GM23248 (cell line): ENCODE measurements around the gene TNFRSF1B. TPM values are rescaled to one million over a fixed set of nuclear protein-coding genes. Genes with fewer than 3 reads are reported as not detected.

Source experiments
- DNase-seq: peaks from one replicate; pipeline ENCODE4 v3.0.0-alpha.2; 2015
- H2AFZ ChIP-seq: fragments of 200-600 bp; sonication (generic); 2 replicates; pipeline ENCODE4 v1.6.1; 2016; ENCODE audit warnings: antibody characterized with exemption
- H3F3A ChIP-seq: fragments of 200-600 bp; sonication (generic); 2 replicates; pipeline ENCODE4 v1.6.1; 2016; ENCODE audit warnings: mild to moderate bottlenecking, antibody characterized with exemption, mixed run types; ENCODE audit not compliant: insufficient read depth
- H3K27ac ChIP-seq: fragments of 200-600 bp; sonication (generic); 2 replicates; pipeline ENCODE4 v1.5.1; 2016; ENCODE audit warnings: mild to moderate bottlenecking
- H3K27me3 ChIP-seq: fragments of 200-600 bp; sonication (generic); replicated peaks from 2 replicates; pipeline ENCODE4 v1.6.1; 2016; ENCODE audit warnings: mild to moderate bottlenecking; ENCODE audit not compliant: insufficient read depth
- H3K36me3 ChIP-seq: fragments of 200-600 bp; sonication (generic); 2 replicates; pipeline ENCODE4 v1.6.1; 2016; ENCODE audit warnings: low read depth, mild to moderate bottlenecking
- H3K4me1 ChIP-seq: fragments of 200-600 bp; sonication (generic); 2 replicates; pipeline ENCODE4 v1.6.1; 2016; ENCODE audit warnings: mild to moderate bottlenecking; ENCODE audit not compliant: insufficient read depth
- H3K4me2 ChIP-seq: fragments of 200-600 bp; sonication (generic); one replicate; pipeline ENCODE4 v1.6.1; 2016; ENCODE audit warnings: mild to moderate bottlenecking; ENCODE audit not compliant: unreplicated experiment
- H3K4me3 ChIP-seq: fragments of 200-600 bp; sonication (generic); 2 replicates; pipeline ENCODE4 v1.5.1; 2016; ENCODE audit warnings: mild to moderate bottlenecking
- H3K79me2 ChIP-seq: fragments of 200-600 bp; sonication (generic); 2 replicates; pipeline ENCODE4 v1.6.1; 2016; ENCODE audit warnings: mild to moderate bottlenecking; ENCODE audit not compliant: insufficient read depth
- H3K9ac ChIP-seq: fragments of 200-600 bp; sonication (generic); 2 replicates; pipeline ENCODE4 v1.6.1; 2016; ENCODE audit warnings: mild to moderate bottlenecking
- H3K9me2 ChIP-seq: fragments of 200-600 bp; sonication (generic); 2 replicates; pipeline ENCODE4 v1.6.1; 2016; ENCODE audit warnings: mixed run types, mild to moderate bottlenecking, moderate library complexity; ENCODE audit not compliant: insufficient read depth
- H3K9me3 ChIP-seq: fragments of 200-600 bp; sonication (generic); one replicate; pipeline ENCODE4 v1.6.1; 2017; ENCODE audit warnings: low read depth
- H4K20me1 ChIP-seq: fragments of 200-600 bp; sonication (generic); 2 replicates; pipeline ENCODE4 v1.6.0; 2016; ENCODE audit not compliant: insufficient read depth
- EZH2 ChIP-seq: fragments of 200-600 bp; sonication (generic); IDR thresholded peaks from 2 replicates; pipeline ENCODE4 v1.6.1; 2018; ENCODE audit warnings: antibody characterized with exemption, mild to moderate bottlenecking; ENCODE audit not compliant: insufficient read depth, poor library complexity, severe bottlenecking
- EZH2phosphoT487 ChIP-seq: fragments of 200-600 bp; sonication (generic); IDR thresholded peaks from 2 replicates; pipeline ENCODE4 v1.6.1; 2018; ENCODE audit warnings: antibody characterized with exemption, moderate library complexity, mild to moderate bottlenecking, low read depth; ENCODE audit not compliant: insufficient read depth
- WGBS, 2 experiments: methylation state at CpG; one replicate each; pipeline ENCODE4 v1.1.6; 2015 to 2017; ENCODE audit warnings: low lambda C conversion rate in 2 of 2, low coverage in 1 of 2; ENCODE audit errors: missing lambda C conversion rate in 2 of 2; 5-methylcytosine and 5-hydroxymethylcytosine counted together
- in situ Hi-C: fragments of 300-500 bp; cut with MboI; formaldehyde crosslinking; loops from 2 replicates; pipeline ENCODE4 v1.15.0; 2020
- polyA plus RNA-seq: library from polyadenylated mRNA; unstranded; fragments of >200 nt; fragmentation: Nextera tagmentation; extraction: Ambion mirVana; gene quantifications from 2 replicates; pipeline ENCODE4 v1.2.1, GENCODE V29; 2016
- total RNA-seq: library from RNA; depleted of rRNA; stranded (reverse); fragments of >200 nt; shearing (Covaris generic); gene quantifications from 2 replicates; pipeline ENCODE4 v1.2.3, GENCODE V29; 2014

Gene TNFRSF1B
- total and polyA plus RNA-seq, 2 experiments from 2014 or later: 1.1 to 2.9 TPM

- H3K9me3 ChIP-seq: no peaks in the 10 kb centered on the region
- in situ Hi-C loops: no loop called here
- H2AFZ ChIP-seq: no peak overlapping the region
- H3K27me3 ChIP-seq: no peaks in the 10 kb centered on the region
- TF ChIP-seq EZH2phosphoT487 (no peak), EZH2 (no peak)
- DNase-seq: no peak
- no peak overlapping the region for H3K27ac ChIP-seq
- no peak overlapping the region for H3K4me3 ChIP-seq
- H3F3A ChIP-seq: no peaks in the 10 kb centered on the region
- H3K36me3 ChIP-seq: no peaks in the 10 kb centered on the region
- WGBS, 2 experiments: 83 to 86% methylated on average over 7 of the region's 7 CpGs
- no peak overlapping the region for H3K4me2 ChIP-seq
- no peaks in the 10 kb centered on the region for H3K4me1 ChIP-seq
- no peaks in the 10 kb centered on the region for H3K9me2 ChIP-seq
- H3K79me2 ChIP-seq: no peaks in the 10 kb centered on the region
- no peaks in the 10 kb centered on the region for H4K20me1 ChIP-seq
- no peak overlapping the region for H3K9ac ChIP-seq
These were observed 38.2 kb downstream of the TNFRSF1B start for GRCh38 chr1:12204754-12205658.

- H3K9me3 ChIP-seq: no peaks in the 10 kb centered on the region
- no peaks in the 10 kb centered on the region for H3F3A ChIP-seq
- no peak overlapping the region for H3K4me3 ChIP-seq
- TF ChIP-seq EZH2phosphoT487: no peak
- TF ChIP-seq EZH2: no peak
- H3K9ac ChIP-seq: no peak overlapping the region
- no peak for DNase-seq
- no peak overlapping the region for H3K27ac ChIP-seq
- H3K9me2 ChIP-seq: no peaks in the 10 kb centered on the region
- in situ Hi-C loops: no loop called here
- H3K36me3 ChIP-seq: no peaks in the 10 kb centered on the region
- WGBS, 2 experiments: 81 to 86% methylated on average over 4 to 5 of the region's 5 CpGs
- no peaks in the 10 kb centered on the region for H3K27me3 ChIP-seq
- no peaks in the 10 kb centered on the region for H4K20me1 ChIP-seq
- no peak overlapping the region for H3K4me2 ChIP-seq
- no peaks in the 10 kb centered on the region for H3K4me1 ChIP-seq
- no peak overlapping the region for H2AFZ ChIP-seq
- H3K79me2 ChIP-seq: no peaks in the 10 kb centered on the region
These were observed 39.4 kb downstream of the TNFRSF1B start for GRCh38 chr1:12206238-12206637.

GRCh38 chr1:12206792-12207424 lies 40.1 kb downstream of the TNFRSF1B start:
- Histone ChIP-seq H3K27ac (no peak overlapping the region), H3K4me1 (no peaks in the 10 kb centered on the region), H3K36me3 (no peaks in the 10 kb centered on the region), H3K4me2 (no peak overlapping the region), H4K20me1 (no peaks in the 10 kb centered on the region), H3K4me3 (no peak overlapping the region), H3K27me3 (no peaks in the 10 kb centered on the region), H3K9me2 (no peaks in the 10 kb centered on the region), H3K79me2 (no peaks in the 10 kb centered on the region), H3K9me3 (no peaks in the 10 kb centered on the region), H3K9ac (no peak overlapping the region), H2AFZ (no peak overlapping the region), H3F3A (no peaks in the 10 kb centered on the region)
- no peak for TF ChIP-seq EZH2phosphoT487
- no peak for TF ChIP-seq EZH2
- in situ Hi-C loops: no loop called here
- WGBS, 2 experiments: 72% methylated on average over 17 of the region's 17 CpGs
- no peak for DNase-seq

GRCh38 chr1:12208271-12208670 lies 41.5 kb downstream of the TNFRSF1B start:
- H3K27ac ChIP-seq: no peak overlapping the region
- WGBS, 2 experiments: 76 to 78% methylated on average over 6 of the region's 6 CpGs
- in situ Hi-C loops: no loop called here

More at GRCh38 chr1:12208271-12208670, 41.5 kb downstream of the TNFRSF1B start:
- no peak overlapping the region for H3K4me2 ChIP-seq
- no peak for DNase-seq
- H3K9me2 ChIP-seq: no peaks in the 10 kb centered on the region
- H3F3A ChIP-seq: no peaks in the 10 kb centered on the region
- TF ChIP-seq EZH2 (no peak), EZH2phosphoT487 (no peak)
- no peaks in the 10 kb centered on the region for H3K79me2 ChIP-seq
- H3K4me1 ChIP-seq: no peaks in the 10 kb centered on the region
- no peak overlapping the region for H3K4me3 ChIP-seq
- no peaks in the 10 kb centered on the region for H3K36me3 ChIP-seq
- H4K20me1 ChIP-seq: no peaks in the 10 kb centered on the region
- H3K27me3 ChIP-seq: peaks cover 8% of the 10 kb centered on the region
- H3K9me3 ChIP-seq: no peaks in the 10 kb centered on the region
- H2AFZ ChIP-seq: no peak overlapping the region
- H3K9ac ChIP-seq: no peak overlapping the region
